Keratinocyte (primary cell): ENCODE measurements around the gene CRYAA. TPM values are rescaled to one million over a fixed set of nuclear protein-coding genes. Genes with fewer than 3 reads are reported as not detected.

Experiments
- DNase-seq: peaks from one replicate; pipeline ENCODE4 v3.0.0-alpha.2; 2011; ENCODE audit warnings: low read depth, missing footprints, low spot score
- FAIRE-seq: peaks from 2 replicates; lab custom pipeline; 2011; peaks lifted over from hg19 to GRCh38; lab: Jason Lieb, UNC
- H2AFZ ChIP-seq: 2 replicates; pipeline ENCODE4 v1.6.0; 2012; ENCODE audit warnings: low read length, control low read depth, inconsistent platforms; ENCODE audit not compliant: control insufficient read depth
- H3K27ac ChIP-seq: 2 replicates; pipeline ENCODE4 v1.5.1; 2011; ENCODE audit warnings: low read length; ENCODE audit not compliant: control insufficient read depth, insufficient read depth
- H3K27me3 ChIP-seq: 3 replicates; pipeline ENCODE4 v1.6.0; 2011; ENCODE audit warnings: low read length; ENCODE audit not compliant: control insufficient read depth, insufficient read depth; ENCODE audit errors: extremely low read depth
- H3K36me3 ChIP-seq, 2 experiments: 2 replicates in 1 of 2; 3 replicates in 1 of 2; pipeline ENCODE4 v1.5.1; 2011; ENCODE audit warnings: low read length in 2 of 2, mild to moderate bottlenecking in 1 of 2; ENCODE audit not compliant: control insufficient read depth in 2 of 2, insufficient read depth in 2 of 2; ENCODE audit errors: extremely low read depth in 1 of 2
- H3K4me1 ChIP-seq: 3 replicates; pipeline ENCODE4 v1.5.1; 2011; ENCODE audit warnings: low read length; ENCODE audit not compliant: control insufficient read depth, insufficient read depth; ENCODE audit errors: extremely low read depth
- H3K4me2 ChIP-seq: 3 replicates; pipeline ENCODE4 v1.6.0; 2011; ENCODE audit warnings: low read depth, low read length; ENCODE audit not compliant: control insufficient read depth, insufficient read depth; ENCODE audit errors: extremely low read depth
- H3K4me3 ChIP-seq, 3 experiments: fragments of 200-600 bp in 1 of 3; sonication (generic) in 1 of 3; 2 replicates in 2 of 3; 3 replicates in 1 of 3; pipeline ENCODE4 v1.5.1; 2011 to 2016; ENCODE audit warnings: low read length in 3 of 3, mild to moderate bottlenecking in 3 of 3, control low read depth in 2 of 3, inconsistent platforms in 1 of 3, low read depth in 1 of 3, mixed read lengths in 1 of 3, mixed run types in 1 of 3, moderate library complexity in 1 of 3; ENCODE audit not compliant: control insufficient read depth in 2 of 3, insufficient read depth in 2 of 3; ENCODE audit errors: extremely low read depth in 1 of 3
- H3K79me2 ChIP-seq: 2 replicates; pipeline ENCODE4 v1.6.0; 2012; ENCODE audit warnings: low read length; ENCODE audit not compliant: control insufficient read depth, insufficient read depth
- H3K9ac ChIP-seq: 3 replicates; pipeline ENCODE4 v1.6.0; 2011; ENCODE audit warnings: low read length; ENCODE audit not compliant: control insufficient read depth, insufficient read depth; ENCODE audit errors: extremely low read depth
- H3K9me1 ChIP-seq: 3 replicates; pipeline ENCODE4 v1.6.0; 2011; ENCODE audit warnings: low read length; ENCODE audit not compliant: control insufficient read depth, insufficient read depth; ENCODE audit errors: extremely low read depth
- H3K9me3 ChIP-seq: 2 replicates; pipeline ENCODE4 v1.5.1; 2012; ENCODE audit warnings: low read depth, low read length; ENCODE audit not compliant: control insufficient read depth
- H4K20me1 ChIP-seq: 3 replicates; pipeline ENCODE4 v1.6.0; 2011; ENCODE audit warnings: low read length; ENCODE audit not compliant: control insufficient read depth, insufficient read depth; ENCODE audit errors: extremely low read depth
- EZH2 ChIP-seq: IDR thresholded peaks from one replicate; pipeline ENCODE4 v1.6.1; 2012; ENCODE audit warnings: inconsistent platforms, mild to moderate bottlenecking, low read length, moderate library complexity
- dilution Hi-C: fragments of 300-500 bp; cut with MboI; formaldehyde crosslinking; loops from one replicate; pipeline ENCODE4 v1.7.0; 2020; ENCODE audit warnings: low sequenced_read_pairs; ENCODE audit not compliant: extremely low pct_ligation_motif_present
- polyA plus RNA-seq, 5 experiments: library from polyadenylated mRNA; depleted of rRNA in 3 of 5; stranded (reverse) in 3 of 5; stranded (forward) in 1 of 5; unstranded in 1 of 5; fragments of >200 nt; gene quantifications; 1 replicate in 1 of 5; 2 replicates in 3 of 5; 3 replicates in 1 of 5; pipeline versions ENCODE4 v1.2.1 to v1.2.3, GENCODE V29; 2011 to 2012; ENCODE audit warnings: missing spikeins in 2 of 5, low read depth in 1 of 5, low replicate concordance in 1 of 5
- TF ChIP-seq, protein P1 (sequence below), 3 experiments: IDR thresholded peaks in 1 of 3; conservative IDR thresholded peaks in 1 of 3; optimal IDR thresholded peaks in 1 of 3; 2 replicates in 2 of 3; 3 replicates in 1 of 3; pipeline versions ENCODE3 to v1.5.1; 2011; ENCODE audit warnings: low read length in 3 of 3, mild to moderate bottlenecking in 3 of 3, moderate library complexity in 2 of 3, control low read depth in 1 of 3, inconsistent platforms in 1 of 3; ENCODE audit not compliant: insufficient read depth in 2 of 3; ENCODE audit errors: extremely low read depth in 1 of 3

The CRYAA gene
- polyA plus RNA-seq, 1 donor (not counting 4 experiments of a cell fraction or from before 2014, with no cell fraction given) = not detected

GRCh38 chr21:43192501-43193081, 23.8 kb downstream of the CRYAA start:
- Histone ChIP-seq H3K4me3 (no peak overlapping the region), H3K36me3 (no peaks in the 10 kb centered on the region), H3K27ac (no peak overlapping the region), H3K9me3 (no peaks in the 10 kb centered on the region), H3K9me1 (no peaks in the 10 kb centered on the region), H3K9ac (no peak overlapping the region), H2AFZ (no peak overlapping the region), H4K20me1 (no peaks in the 10 kb centered on the region), H3K27me3 (no peaks in the 10 kb centered on the region), H3K79me2 (no peaks in the 10 kb centered on the region), H3K4me2 (no peak overlapping the region), H3K4me1 (peaks cover 52% of the 10 kb centered on the region)
- DNase-seq = no peak
- TF ChIP-seq EZH2 = no peak
- TF ChIP-seq, protein P1, sequence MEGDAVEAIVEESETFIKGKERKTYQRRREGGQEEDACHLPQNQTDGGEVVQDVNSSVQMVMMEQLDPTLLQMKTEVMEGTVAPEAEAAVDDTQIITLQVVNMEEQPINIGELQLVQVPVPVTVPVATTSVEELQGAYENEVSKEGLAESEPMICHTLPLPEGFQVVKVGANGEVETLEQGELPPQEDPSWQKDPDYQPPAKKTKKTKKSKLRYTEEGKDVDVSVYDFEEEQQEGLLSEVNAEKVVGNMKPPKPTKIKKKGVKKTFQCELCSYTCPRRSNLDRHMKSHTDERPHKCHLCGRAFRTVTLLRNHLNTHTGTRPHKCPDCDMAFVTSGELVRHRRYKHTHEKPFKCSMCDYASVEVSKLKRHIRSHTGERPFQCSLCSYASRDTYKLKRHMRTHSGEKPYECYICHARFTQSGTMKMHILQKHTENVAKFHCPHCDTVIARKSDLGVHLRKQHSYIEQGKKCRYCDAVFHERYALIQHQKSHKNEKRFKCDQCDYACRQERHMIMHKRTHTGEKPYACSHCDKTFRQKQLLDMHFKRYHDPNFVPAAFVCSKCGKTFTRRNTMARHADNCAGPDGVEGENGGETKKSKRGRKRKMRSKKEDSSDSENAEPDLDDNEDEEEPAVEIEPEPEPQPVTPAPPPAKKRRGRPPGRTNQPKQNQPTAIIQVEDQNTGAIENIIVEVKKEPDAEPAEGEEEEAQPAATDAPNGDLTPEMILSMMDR (optimal IDR thresholded peaks at IDR 0.05 in 1 of 3, IDR thresholded peaks at IDR 0.05 in 1 of 3, conservative IDR thresholded peaks at IDR 0.05 in 1 of 3; ENCODE audit: extremely low read depth in 1 of 3, insufficient read depth in 2 of 3, low read length in 3 of 3) = no peak
- dilution Hi-C loops = no loop called here
- FAIRE-seq = no peak

GRCh38 chr21:43193088-43193650, 24.4 kb downstream of the CRYAA start:
- Histone ChIP-seq H3K27me3 (no peaks in the 10 kb centered on the region), H3K4me3 (no peak overlapping the region), H3K9me3 (no peaks in the 10 kb centered on the region), H2AFZ (no peak overlapping the region), H3K27ac (peak overlapping the region; percentile 60), H3K79me2 (no peaks in the 10 kb centered on the region), H3K4me1 (peaks cover 58% of the 10 kb centered on the region), H3K9ac (peak overlapping the region; percentile 24), H3K36me3 (no peaks in the 10 kb centered on the region), H4K20me1 (no peaks in the 10 kb centered on the region), H3K9me1 (no peaks in the 10 kb centered on the region), H3K4me2 (no peak overlapping the region)
- DNase-seq (no peak), FAIRE-seq (no peak)
- TF ChIP-seq, protein P1 (optimal IDR thresholded peaks at IDR 0.05 in 1 of 3, IDR thresholded peaks at IDR 0.05 in 1 of 3, conservative IDR thresholded peaks at IDR 0.05 in 1 of 3; ENCODE audit: extremely low read depth in 1 of 3, insufficient read depth in 2 of 3, low read length in 3 of 3) = no peak
- no peak for TF ChIP-seq EZH2
- dilution Hi-C loops = no loop called here
